Measurements from ENCODE around the gene ASB1.

ASB1 gene

GRCh38 chr2:238426568-238427434 lies at the start of gene ASB1:
ASB1 (plus strand) TSS chr2:238426927; CDS start chr2:238427071, 144 bp downstream.
- DNase-seq (ENCODE audit: low read depth) = peak; percentile 75

GRCh38 chr2:238378230-238379095 lies 48.3 kb upstream of the ASB1 start:
- DNase-seq (ENCODE audit: low read depth) = no peak

GRCh38 chr2:238379096-238379810 lies 47.5 kb upstream of the ASB1 start:
- no peak for DNase-seq (ENCODE audit: low read depth)

GRCh38 chr2:238380336-238380735 lies 46.4 kb upstream of the ASB1 start:
- no peak for DNase-seq (ENCODE audit: low read depth)

- peak; percentile 47 for DNase-seq (ENCODE audit: low read depth)
Observed at GRCh38 chr2:238380785-238381184, 45.9 kb upstream of the ASB1 start.

- DNase-seq (ENCODE audit: low read depth) = no peak
Observed at GRCh38 chr2:238381341-238382115, 45.2 kb upstream of the ASB1 start.

- peak; percentile 56 for DNase-seq (ENCODE audit: low read depth)
Observed at GRCh38 chr2:238382381-238382781, 44.3 kb upstream of the ASB1 start.

GRCh38 chr2:238383135-238383534 lies 43.6 kb upstream of the ASB1 start:
- DNase-seq (ENCODE audit: low read depth) = no peak

GRCh38 chr2:238383743-238384380 lies 42.9 kb upstream of the ASB1 start:
- no peak for DNase-seq (ENCODE audit: low read depth)

- DNase-seq (ENCODE audit: low read depth) = no peak
Observed at GRCh38 chr2:238387332-238387731, 39.4 kb upstream of the ASB1 start.

- DNase-seq (ENCODE audit: low read depth) = no peak
Observed at GRCh38 chr2:238388794-238389193, 37.9 kb upstream of the ASB1 start.

GRCh38 chr2:238389988-238390589 lies 36.6 kb upstream of the ASB1 start:
- no peak for DNase-seq (ENCODE audit: low read depth)

- no peak for DNase-seq (ENCODE audit: low read depth)
Observed at GRCh38 chr2:238391042-238391689, 35.6 kb upstream of the ASB1 start.

- DNase-seq (ENCODE audit: low read depth) = no peak
Observed at GRCh38 chr2:238396663-238397062, 30.1 kb upstream of the ASB1 start.

GRCh38 chr2:238397356-238397755 lies 29.4 kb upstream of the ASB1 start:
- peak; percentile 51 for DNase-seq (ENCODE audit: low read depth)

GRCh38 chr2:238398577-238398976 lies 28.1 kb upstream of the ASB1 start:
- DNase-seq (ENCODE audit: low read depth) = no peak

GRCh38 chr2:238399094-238399493 lies 27.6 kb upstream of the ASB1 start:
- DNase-seq (ENCODE audit: low read depth) = no peak

- DNase-seq (ENCODE audit: low read depth) = no peak
Observed at GRCh38 chr2:238401551-238401950, 25.2 kb upstream of the ASB1 start.

- no peak for DNase-seq (ENCODE audit: low read depth)
Observed at GRCh38 chr2:238403632-238404405, 22.9 kb upstream of the ASB1 start.
